H1 (cell line): ENCODE results near the gene PLEKHM3. TPM values are rescaled to one million over a fixed set of nuclear protein-coding genes. Genes with fewer than 3 reads are reported as not detected.

Source experiments
- CTCF ChIA-PET: fragments of 300-600 bp; sonication (Branson Sonifier 250); formaldehyde crosslinking; loops from one replicate; lab custom pipeline; 2021; ENCODE audit not compliant: partially characterized antibody; lab: Charles Lee
- POLR2A ChIA-PET: fragments of 300-600 bp; sonication (Branson Sonifier 250); formaldehyde crosslinking; loops from one replicate; lab custom pipeline; 2021; ENCODE audit warnings: inconsistent platforms; ENCODE audit not compliant: partially characterized antibody; lab: Charles Lee
- DNase-seq, 2 experiments: peaks; one replicate each; pipeline versions ENCODE4 v3.0.0 to v3.0.0-alpha.2; 2010 to 2022; ENCODE audit warnings: low spot score in 2 of 2, low read depth in 1 of 2, mixed read lengths in 1 of 2
- FAIRE-seq: peaks from 2 replicates; lab custom pipeline; 2011; peaks lifted over from hg19 to GRCh38; lab: Jason Lieb, UNC
- H2AFZ ChIP-seq: 2 replicates; pipeline ENCODE4 v1.8.1; 2012; ENCODE audit warnings: low read length, inconsistent platforms
- H2AK5ac ChIP-seq: 2 replicates; pipeline ENCODE4 v1.6.1; 2013; ENCODE audit warnings: low read depth, low read length
- H2BK120ac ChIP-seq: replicated peaks from 2 replicates; pipeline ENCODE3; 2013; ENCODE audit warnings: low read depth, low read length, inconsistent platforms
- H2BK12ac ChIP-seq: 2 replicates; pipeline ENCODE4 v1.6.1; 2013; ENCODE audit warnings: low read depth, low read length
- H2BK15ac ChIP-seq: 2 replicates; pipeline ENCODE4 v1.6.1; 2013; ENCODE audit warnings: low read length
- H2BK20ac ChIP-seq: 2 replicates; pipeline ENCODE4 v1.6.1; 2013; ENCODE audit warnings: low read length
- H2BK5ac ChIP-seq: 2 replicates; pipeline ENCODE4 v1.6.1; 2013; ENCODE audit warnings: low read depth, low read length
- H3K14ac ChIP-seq: 2 replicates; pipeline ENCODE4 v1.6.1; 2013; ENCODE audit warnings: inconsistent platforms; ENCODE audit not compliant: insufficient read length
- H3K18ac ChIP-seq: 2 replicates; pipeline ENCODE4 v1.6.1; 2013; ENCODE audit warnings: low read length; ENCODE audit errors: extremely low read depth
- H3K23ac ChIP-seq: 2 replicates; pipeline ENCODE4 v1.6.1; 2013; ENCODE audit warnings: inconsistent platforms; ENCODE audit not compliant: insufficient read length
- H3K23me2 ChIP-seq: 2 replicates; pipeline ENCODE4 v1.6.1; 2013; ENCODE audit warnings: low read depth, low read length
- H3K27ac ChIP-seq: 2 replicates; pipeline ENCODE4 v1.6.1; 2011; ENCODE audit warnings: low read depth, low read length, inconsistent platforms
- H3K27me3 ChIP-seq, 4 experiments: replicated peaks in 1 of 4; 1 replicate in 1 of 4; 2 replicates in 3 of 4; pipeline versions ENCODE4 v1.6.1 to v1.8.1; 2011 to 2013; ENCODE audit warnings: low read length in 3 of 4, mild to moderate bottlenecking in 3 of 4, inconsistent platforms in 2 of 4, mixed read lengths in 2 of 4, moderate library complexity in 1 of 4; ENCODE audit not compliant: control insufficient read depth in 3 of 4, insufficient read depth in 3 of 4; ENCODE audit errors: extremely low read depth in 1 of 4
- H3K36me3 ChIP-seq, 4 experiments: 2 replicates each; pipeline versions ENCODE4 v1.6.1 to v1.8.1; 2011 to 2013; ENCODE audit warnings: mild to moderate bottlenecking in 4 of 4, low read length in 3 of 4, moderate library complexity in 2 of 4, control low read depth in 1 of 4, inconsistent platforms in 1 of 4; ENCODE audit not compliant: insufficient read depth in 4 of 4, control insufficient read depth in 2 of 4
- H3K4ac ChIP-seq: replicated peaks from 2 replicates; pipeline ENCODE3; 2013; ENCODE audit warnings: low read length, low read depth, mixed read lengths, inconsistent platforms; ENCODE audit not compliant: insufficient read length
- H3K4me1 ChIP-seq, 4 experiments: replicated peaks in 1 of 4; 1 replicate in 1 of 4; 2 replicates in 3 of 4; pipeline versions ENCODE4 v1.6.1 to v1.8.1; 2011 to 2013; ENCODE audit warnings: low read length in 3 of 4, inconsistent platforms in 2 of 4, mixed read lengths in 1 of 4; ENCODE audit not compliant: insufficient read depth in 4 of 4, control insufficient read depth in 3 of 4
- H3K4me2 ChIP-seq, 2 experiments: 2 replicates each; pipeline versions ENCODE4 v1.6.1 to v1.8.1; 2011 to 2013; ENCODE audit warnings: low read depth in 2 of 2, low read length in 2 of 2, control low read depth in 1 of 2, inconsistent platforms in 1 of 2, mild to moderate bottlenecking in 1 of 2; ENCODE audit not compliant: insufficient read depth in 1 of 2
- H3K4me3 ChIP-seq, 4 experiments: fragments of 200-600, 300-600 bp in 1 of 4; sonication (generic), shearing (Covaris generic), sonication (Bioruptor Twin) in 1 of 4; 2 replicates each; pipeline versions ENCODE4 v1.5.1 to v1.8.1; 2011 to 2016; ENCODE audit warnings: low read length in 4 of 4, low read depth in 3 of 4, control low read depth in 2 of 4, inconsistent platforms in 2 of 4, mild to moderate bottlenecking in 2 of 4, mixed read lengths in 1 of 4, moderate library complexity in 1 of 4; ENCODE audit not compliant: insufficient read depth in 2 of 4; ENCODE audit errors: extremely low read depth in 1 of 4
- H3K56ac ChIP-seq: replicated peaks from 2 replicates; pipeline ENCODE3; 2013; ENCODE audit warnings: low read depth, mild to moderate bottlenecking, mixed read lengths, low read length, inconsistent platforms; ENCODE audit not compliant: insufficient read length
- H3K79me1 ChIP-seq: 2 replicates; pipeline ENCODE4 v1.6.1; 2013; ENCODE audit warnings: low read depth, low read length, control low read depth
- H3K79me2 ChIP-seq, 2 experiments: 2 replicates each; pipeline versions ENCODE4 v1.6.1 to v1.8.1; 2012 to 2013; ENCODE audit warnings: low read length in 2 of 2, mild to moderate bottlenecking in 2 of 2, inconsistent platforms in 1 of 2; ENCODE audit not compliant: insufficient read depth in 2 of 2, control insufficient read depth in 1 of 2
- H3K9ac ChIP-seq, 4 experiments: replicated peaks in 1 of 4; 1 replicate in 1 of 4; 2 replicates in 3 of 4; pipeline versions ENCODE4 v1.6.1 to v1.8.1; 2011 to 2013; ENCODE audit warnings: low read depth in 3 of 4, low read length in 3 of 4, control low read depth in 2 of 4, mild to moderate bottlenecking in 2 of 4, moderate library complexity in 2 of 4, inconsistent platforms in 1 of 4; ENCODE audit errors: extremely low read depth in 1 of 4
- H3K9me3 ChIP-seq, 2 experiments: 2 replicates each; pipeline versions ENCODE4 v1.6.1 to v1.8.1; 2012 to 2013; ENCODE audit warnings: mild to moderate bottlenecking in 2 of 2, moderate library complexity in 2 of 2, control low read depth in 1 of 2, inconsistent platforms in 1 of 2, low read depth in 1 of 2, low read length in 1 of 2, mixed read lengths in 1 of 2; ENCODE audit not compliant: insufficient read depth in 2 of 2
- H4K20me1 ChIP-seq, 2 experiments: replicated peaks in 1 of 2; 2 replicates each; pipeline versions ENCODE3 to v1.8.1; 2011 to 2013; ENCODE audit warnings: inconsistent platforms in 2 of 2, low read length in 2 of 2, mild to moderate bottlenecking in 1 of 2; ENCODE audit not compliant: insufficient read depth in 2 of 2, control insufficient read depth in 1 of 2
- H4K5ac ChIP-seq: 2 replicates; pipeline ENCODE4 v1.6.1; 2013; ENCODE audit warnings: low read length, low read depth, mixed read lengths, inconsistent platforms; ENCODE audit not compliant: insufficient read length
- H4K8ac ChIP-seq: 2 replicates; pipeline ENCODE4 v1.8.0; 2013; ENCODE audit warnings: mild to moderate bottlenecking, moderate library complexity, low read length, inconsistent platforms; ENCODE audit not compliant: insufficient read depth; ENCODE audit errors: extremely low read depth
- H4K91ac ChIP-seq: replicated peaks from 2 replicates; pipeline ENCODE3; 2013; ENCODE audit warnings: low read length, mixed read lengths, inconsistent platforms; ENCODE audit not compliant: insufficient read length
- BCL11A ChIP-seq, 2 experiments: IDR thresholded peaks; one replicate each; pipeline ENCODE4 v1.6.1; 2011; ENCODE audit warnings: low read depth in 2 of 2, low read length in 2 of 2, mild to moderate bottlenecking in 2 of 2
- CEBPB ChIP-seq: IDR thresholded peaks from 2 replicates; pipeline ENCODE4 v1.6.1; 2012; ENCODE audit warnings: low read depth, low read length
- CHD1 ChIP-seq: IDR thresholded peaks from 2 replicates; pipeline ENCODE4 v1.6.1; 2012; ENCODE audit warnings: low read depth, low read length, improper control_type of control experiment
- CREB1 ChIP-seq: IDR thresholded peaks from 2 replicates; pipeline ENCODE4 v1.6.1; 2012; ENCODE audit warnings: inconsistent platforms
- EP300 ChIP-seq, 2 experiments: IDR thresholded peaks; 1 replicate in 1 of 2; 2 replicates in 1 of 2; pipeline ENCODE4 v1.6.1; 2011 to 2012; ENCODE audit warnings: low read depth in 2 of 2, low read length in 2 of 2, mild to moderate bottlenecking in 2 of 2, borderline replicate concordance in 1 of 2, inconsistent platforms in 1 of 2, moderate library complexity in 1 of 2
- HDAC6 ChIP-seq: IDR thresholded peaks from one replicate; pipeline ENCODE4 v1.7.1; 2012; ENCODE audit warnings: low read depth, mild to moderate bottlenecking, inconsistent platforms, low read length, moderate library complexity
- POLR2AphosphoS5 ChIP-seq: IDR thresholded peaks from 2 replicates; pipeline ENCODE4 v1.6.1; 2011; ENCODE audit warnings: low read depth, low read length
- RXRA ChIP-seq: IDR thresholded peaks from 2 replicates; pipeline ENCODE4 v1.6.1; 2011; ENCODE audit warnings: low read depth, mild to moderate bottlenecking, low read length, moderate library complexity; ENCODE audit not compliant: insufficient read depth
- SAP30 ChIP-seq: fragments of 300-600 bp; sonication (generic); IDR thresholded peaks from 2 replicates; pipeline ENCODE4 v1.7.1; 2012; ENCODE audit warnings: low read length, moderate library complexity, mild to moderate bottlenecking, inconsistent platforms; ENCODE audit not compliant: insufficient read depth, insufficient replicate concordance
- SP2 ChIP-seq: IDR thresholded peaks from 2 replicates; pipeline ENCODE4 v1.6.1; 2012; ENCODE audit warnings: mild to moderate bottlenecking, low read length, inconsistent platforms
- SP4 ChIP-seq: IDR thresholded peaks from 2 replicates; pipeline ENCODE4 v1.6.1; 2012; ENCODE audit warnings: low read length, inconsistent platforms
- TBP ChIP-seq: IDR thresholded peaks from 2 replicates; pipeline ENCODE4 v1.6.1; 2011; ENCODE audit warnings: low read depth, low read length, improper control_type of control experiment
- WGBS, 2 experiments: shearing (Covaris generic) in 1 of 2; methylation state at CpG; one replicate each; pipeline versions ENCODE4 v1.1.6 to v1.1.7; 2013 to 2015; ENCODE audit warnings: low lambda C conversion rate in 2 of 2, mixed read lengths in 2 of 2, inconsistent platforms in 1 of 2, low coverage in 1 of 2, missing lambda C conversion rate in 1 of 2; ENCODE audit not compliant: insufficient replicate concordance in 2 of 2, insufficient coverage in 1 of 2, insufficient read length in 1 of 2; ENCODE audit errors: extremely low coverage in 1 of 2, missing lambda C conversion rate in 1 of 2; 5-methylcytosine and 5-hydroxymethylcytosine counted together
- polyA plus RNA-seq, 7 experiments: library from polyadenylated mRNA; depleted of rRNA in 3 of 7; stranded (reverse) in 5 of 7; unstranded in 2 of 7; fragments of >200 nt in 5 of 7; fragments of 200-250 nt in 2 of 7; gene quantifications; 1 replicate in 5 of 7; 2 replicates in 1 of 7; 4 replicates in 1 of 7; pipeline versions ENCODE4 v1.2.1 to v1.2.3, GENCODE V29; 2011 to 2013; ENCODE audit warnings: missing spikeins in 2 of 7, mixed read lengths in 2 of 7
- total RNA-seq: library from RNA; stranded (reverse); fragmentation: NEBNext Ultra II Directional; extraction: Animal tissue kit (Norgen Biotek cat#: 25700); gene quantifications from 2 replicates; pipeline ENCODE4 v1.2.1, GENCODE V29; 2021

PLEKHM3 gene
- total and polyA plus RNA-seq, 2 of the 8 experiments (the other 6 are each of a cell fraction or from before 2014, with no cell fraction given): 2.3 to 5.8 TPM

- no peak for FAIRE-seq
Observed at GRCh38 chr2:207935121-207935990, 90.0 kb downstream of the PLEKHM3 start.

More at GRCh38 chr2:207935121-207935990, 90.0 kb downstream of the PLEKHM3 start:
- Histone ChIP-seq H2BK12ac (no peak overlapping the region), H3K4me3 (no peak overlapping the region), H3K27me3 (no peaks in the 10 kb centered on the region), H4K8ac (no peak overlapping the region), H4K20me1 (no peaks in the 10 kb centered on the region), H3K4me2 (no peak overlapping the region), H2BK20ac (no peak overlapping the region), H3K36me3 (no peaks in the 10 kb centered on the region), H3K56ac (no peak overlapping the region), H4K5ac (no peak overlapping the region), H2BK120ac (no peak overlapping the region), H3K4me1 (peaks cover 3 to 22% (median 3%) of the 10 kb centered on the region in 4 experiments; a peak in 5 of 7 replicates), H3K14ac (no peak overlapping the region), H3K27ac (no peak overlapping the region), H3K23me2 (no peaks in the 10 kb centered on the region), H3K23ac (no peak overlapping the region), H3K4ac (no peak overlapping the region), H3K79me2 (no peaks in the 10 kb centered on the region), H3K9me3 (no peaks in the 10 kb centered on the region), H3K9ac (no peak overlapping the region), H3K18ac (no peak overlapping the region), H3K79me1 (no peaks in the 10 kb centered on the region), H2AK5ac (no peak overlapping the region), H2AFZ (no peak overlapping the region), H4K91ac (no peak overlapping the region), H2BK5ac (no peak overlapping the region), H2BK15ac (no peak overlapping the region)
- no peak for TF ChIP-seq SP2
- no peak for TF ChIP-seq TBP
- TF ChIP-seq SP4: no peak
- TF ChIP-seq POLR2AphosphoS5: no peak
- no peak for TF ChIP-seq SAP30
- no peak for TF ChIP-seq HDAC6
- TF ChIP-seq EP300 (IDR thresholded peaks at IDR 0.05; ENCODE audit: borderline replicate concordance in 1 of 2, low read depth in 2 of 2, low read length in 2 of 2): no peak
- no peak for TF ChIP-seq CREB1
- TF ChIP-seq BCL11A (IDR thresholded peaks at IDR 0.05; ENCODE audit: low read depth in 2 of 2, low read length in 2 of 2): no peak
- no peak for TF ChIP-seq RXRA
- no peak for TF ChIP-seq CHD1
- TF ChIP-seq CEBPB: no peak
- 88% methylated on average over 7 of the region's 7 CpGs; no CpG with 5 or more reads in 1 of the 2 experiments for WGBS, 2 experiments
- CTCF ChIA-PET: interaction anchor here (0.9 to 2.8 kb wide), 10 partner anchors 9 to 189 kb away, joined by 3 to 11 read pairs (median 3); no protein-coding TSS in a partner anchor
- DNase-seq: no peak
- POLR2A ChIA-PET: interaction anchor here (1.2 kb wide), 1 partner anchor 166 kb away, joined by 3 read pairs; the partner anchor contains the start of gene FZD5
